Neural cell (in vitro differentiated cells): Measurements from ENCODE around the gene RGS10.

Experiments
- POLR2AphosphoS5 ChIP-seq: IDR thresholded peaks from 2 replicates; pipeline ENCODE4 v1.6.1; 2012
- RAD21 ChIP-seq: fragments of 450-650 bp; conservative IDR thresholded peaks from 2 replicates; pipeline ENCODE4 v1.6.1; 2014; ENCODE audit warnings: antibody characterized with exemption, mild to moderate bottlenecking, moderate library complexity
- TF ChIP-seq, protein P1 (sequence below): fragments of 450-650 bp; IDR thresholded peaks from 2 replicates; pipeline ENCODE4 v1.5.1; 2014; ENCODE audit warnings: antibody characterized with exemption, mild to moderate bottlenecking, moderate library complexity; ENCODE audit not compliant: poor library complexity, severe bottlenecking

DNA sequence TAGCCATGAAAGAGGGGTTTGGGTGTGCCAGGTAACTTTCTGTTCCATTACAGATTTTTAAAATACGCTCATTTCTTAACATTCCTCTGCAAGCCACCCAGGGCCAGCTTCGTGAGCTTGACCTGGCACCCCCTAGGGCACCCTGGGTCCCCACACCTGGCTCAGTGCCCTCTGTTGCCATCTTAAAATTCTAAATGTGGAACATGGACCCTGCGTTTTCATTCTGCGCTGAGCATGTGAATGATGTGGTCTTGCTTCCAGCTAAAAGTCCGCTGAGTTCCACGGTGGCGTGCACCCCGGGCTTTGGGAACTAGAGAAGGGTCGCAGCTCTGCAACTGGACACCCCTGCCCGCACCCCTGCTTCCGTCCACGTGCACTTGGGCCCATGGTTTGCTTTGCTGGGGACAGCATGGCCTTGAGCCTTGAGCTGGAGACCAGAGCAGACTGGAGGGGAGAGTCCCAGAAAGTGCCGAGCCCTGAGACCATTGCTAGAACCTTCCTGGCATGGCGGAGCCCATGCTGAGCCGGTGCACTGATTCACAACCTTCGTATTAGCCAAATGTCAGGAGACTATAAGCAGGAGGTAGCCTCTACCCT, 91.1 kb downstream of the RGS10 start:
- TF ChIP-seq, protein P1, sequence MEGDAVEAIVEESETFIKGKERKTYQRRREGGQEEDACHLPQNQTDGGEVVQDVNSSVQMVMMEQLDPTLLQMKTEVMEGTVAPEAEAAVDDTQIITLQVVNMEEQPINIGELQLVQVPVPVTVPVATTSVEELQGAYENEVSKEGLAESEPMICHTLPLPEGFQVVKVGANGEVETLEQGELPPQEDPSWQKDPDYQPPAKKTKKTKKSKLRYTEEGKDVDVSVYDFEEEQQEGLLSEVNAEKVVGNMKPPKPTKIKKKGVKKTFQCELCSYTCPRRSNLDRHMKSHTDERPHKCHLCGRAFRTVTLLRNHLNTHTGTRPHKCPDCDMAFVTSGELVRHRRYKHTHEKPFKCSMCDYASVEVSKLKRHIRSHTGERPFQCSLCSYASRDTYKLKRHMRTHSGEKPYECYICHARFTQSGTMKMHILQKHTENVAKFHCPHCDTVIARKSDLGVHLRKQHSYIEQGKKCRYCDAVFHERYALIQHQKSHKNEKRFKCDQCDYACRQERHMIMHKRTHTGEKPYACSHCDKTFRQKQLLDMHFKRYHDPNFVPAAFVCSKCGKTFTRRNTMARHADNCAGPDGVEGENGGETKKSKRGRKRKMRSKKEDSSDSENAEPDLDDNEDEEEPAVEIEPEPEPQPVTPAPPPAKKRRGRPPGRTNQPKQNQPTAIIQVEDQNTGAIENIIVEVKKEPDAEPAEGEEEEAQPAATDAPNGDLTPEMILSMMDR, result no peak
- no peak for TF ChIP-seq RAD21
- no peak for TF ChIP-seq POLR2AphosphoS5
